SK-N-SH treated with all-trans-retinoic acid at 6 μM for 48 hours (cell line): ENCODE data around the gene FBXL22.

Experiments used
- ATAC-seq: fragments of 200-7000 bp; cut with Tn5 transposase; 3 replicates; pipeline ENCODE4 v1.9.1; 2020; ENCODE audit warnings: mild to moderate bottlenecking, moderate library complexity
- ARNTL ChIP-seq: fragments of 450-650 bp; formaldehyde crosslinking; IDR thresholded peaks from 2 replicates; pipeline ENCODE4 v1.5.0; 2020; ENCODE audit warnings: low read depth, mild to moderate bottlenecking, moderate library complexity, borderline replicate concordance
- BACH2 ChIP-seq: fragments of 250-450 bp; sonication (Bioruptor Pico); IDR thresholded peaks from 2 replicates; pipeline ENCODE4 v1.9.0; 2021; ENCODE audit warnings: mild to moderate bottlenecking, borderline replicate concordance
- CSDC2 ChIP-seq: fragments of 250-450 bp; sonication (Bioruptor Pico); IDR thresholded peaks from 2 replicates; pipeline ENCODE4 v1.5.0; 2020; ENCODE audit warnings: mild to moderate bottlenecking, moderate library complexity
- GLIS3 ChIP-seq: fragments of 250-450 bp; sonication (Bioruptor Pico); IDR thresholded peaks from 2 replicates; pipeline ENCODE4 v1.5.0; 2020; ENCODE audit warnings: mild to moderate bottlenecking, moderate library complexity
- ISL1 ChIP-seq: fragments of 250-450 bp; sonication (Bioruptor Pico); IDR thresholded peaks from 2 replicates; pipeline ENCODE4 v2.1.2; 2022; ENCODE audit warnings: mild to moderate bottlenecking, moderate library complexity
- OSR1 ChIP-seq: fragments of 250-450 bp; sonication (Bioruptor Pico); IDR thresholded peaks from 2 replicates; pipeline ENCODE4 v1.8.0; 2022; ENCODE audit warnings: moderate library complexity, mild to moderate bottlenecking, inconsistent platforms
- PPARA ChIP-seq: fragments of 250-450 bp; sonication (Bioruptor Pico); IDR thresholded peaks from 2 replicates; pipeline ENCODE4 v1.5.0; 2020; ENCODE audit warnings: mild to moderate bottlenecking, borderline replicate concordance
- SNAI2 ChIP-seq: fragments of 250-450 bp; sonication (Bioruptor Pico); IDR thresholded peaks from 2 replicates; pipeline ENCODE4 v1.5.0; 2020; ENCODE audit warnings: mild to moderate bottlenecking, moderate library complexity
- TCF4 ChIP-seq: fragments of 250-450 bp; sonication (Bioruptor Pico); IDR thresholded peaks from 2 replicates; pipeline ENCODE4 v1.8.0; 2021; ENCODE audit warnings: mild to moderate bottlenecking, moderate library complexity, borderline replicate concordance
- ZC3H10 ChIP-seq: fragments of 250-450 bp; sonication (Bioruptor Pico); IDR thresholded peaks from 2 replicates; pipeline ENCODE4 v1.5.1; 2021; ENCODE audit warnings: mild to moderate bottlenecking, moderate library complexity
- ZFP3 ChIP-seq: fragments of 250-450 bp; sonication (Bioruptor Pico); IDR thresholded peaks from 2 replicates; pipeline ENCODE4 v1.5.0; 2020; ENCODE audit warnings: mild to moderate bottlenecking, moderate library complexity
- ZNF565 ChIP-seq: fragments of 450-650 bp; formaldehyde crosslinking; conservative IDR thresholded peaks from 2 replicates; pipeline ENCODE4 v1.5.0; 2020; ENCODE audit warnings: low read depth, mild to moderate bottlenecking, moderate library complexity
- ZNF70 ChIP-seq: fragments of 450-650 bp; formaldehyde crosslinking; IDR thresholded peaks from 2 replicates; pipeline ENCODE4 v1.5.0; 2020; ENCODE audit warnings: mild to moderate bottlenecking, moderate library complexity
- ZNF8 ChIP-seq: fragments of 450-650 bp; formaldehyde crosslinking; IDR thresholded peaks from 2 replicates; pipeline ENCODE4 v1.5.0; 2020; ENCODE audit warnings: mild to moderate bottlenecking, moderate library complexity
- TF ChIP-seq, protein P1 (sequence below): fragments of 250-450 bp; sonication (Bioruptor Pico); IDR thresholded peaks from 2 replicates; pipeline ENCODE4 v1.5.0; 2020; ENCODE audit warnings: mild to moderate bottlenecking, moderate library complexity
- TF ChIP-seq, protein P2 (sequence below): fragments of 250-450 bp; sonication (Bioruptor Pico); IDR thresholded peaks from 2 replicates; pipeline ENCODE4 v1.8.0; 2021; ENCODE audit warnings: low read depth, mild to moderate bottlenecking, moderate library complexity, borderline replicate concordance
- TF ChIP-seq, protein P3 (sequence below): fragments of 250-450 bp; sonication (Bioruptor Pico); IDR thresholded peaks from 2 replicates; pipeline ENCODE4 v1.5.1; 2021; ENCODE audit warnings: mild to moderate bottlenecking, moderate library complexity
- TF ChIP-seq, protein P4 (sequence below): fragments of 250-450 bp; sonication (Bioruptor Pico); IDR thresholded peaks from 2 replicates; pipeline ENCODE4 v1.5.1; 2020; ENCODE audit warnings: low read depth, mild to moderate bottlenecking, moderate library complexity

Gene FBXL22

DNA sequence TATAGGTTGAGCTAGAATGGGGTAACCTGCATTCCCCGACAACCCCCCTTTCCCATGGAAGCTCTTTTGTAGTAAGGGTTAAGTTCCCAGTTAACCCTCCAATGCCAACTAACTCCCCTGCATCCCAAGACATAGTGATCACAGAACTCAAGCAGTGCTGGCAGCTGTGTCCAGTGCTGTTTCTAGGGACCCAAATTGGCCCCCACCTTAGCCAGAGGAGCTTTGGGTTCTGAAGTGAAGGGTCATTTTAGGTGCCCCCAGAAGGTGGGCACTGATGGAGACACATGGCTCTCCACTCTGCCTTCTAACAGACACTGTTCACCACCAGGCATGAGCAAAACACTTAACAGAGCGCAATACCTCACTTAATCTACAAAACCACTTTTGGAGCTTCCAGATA, 7.1 kb downstream of the FBXL22 start:
- no peak for ATAC-seq
- TF ChIP-seq SNAI2 (no peak), ISL1 (CRISPR knock-in tag) (no peak), ZC3H10 (CRISPR knock-in tag) (no peak), CSDC2 (CRISPR knock-in tag) (no peak), ZNF565 (no peak), ARNTL (CRISPR knock-in tag) (no peak), OSR1 (CRISPR knock-in tag) (no peak), GLIS3 (CRISPR knock-in tag) (no peak), BACH2 (CRISPR knock-in tag) (no peak), ZNF8 (no peak), ZFP3 (CRISPR knock-in tag) (no peak)
- TF ChIP-seq, protein P1, sequence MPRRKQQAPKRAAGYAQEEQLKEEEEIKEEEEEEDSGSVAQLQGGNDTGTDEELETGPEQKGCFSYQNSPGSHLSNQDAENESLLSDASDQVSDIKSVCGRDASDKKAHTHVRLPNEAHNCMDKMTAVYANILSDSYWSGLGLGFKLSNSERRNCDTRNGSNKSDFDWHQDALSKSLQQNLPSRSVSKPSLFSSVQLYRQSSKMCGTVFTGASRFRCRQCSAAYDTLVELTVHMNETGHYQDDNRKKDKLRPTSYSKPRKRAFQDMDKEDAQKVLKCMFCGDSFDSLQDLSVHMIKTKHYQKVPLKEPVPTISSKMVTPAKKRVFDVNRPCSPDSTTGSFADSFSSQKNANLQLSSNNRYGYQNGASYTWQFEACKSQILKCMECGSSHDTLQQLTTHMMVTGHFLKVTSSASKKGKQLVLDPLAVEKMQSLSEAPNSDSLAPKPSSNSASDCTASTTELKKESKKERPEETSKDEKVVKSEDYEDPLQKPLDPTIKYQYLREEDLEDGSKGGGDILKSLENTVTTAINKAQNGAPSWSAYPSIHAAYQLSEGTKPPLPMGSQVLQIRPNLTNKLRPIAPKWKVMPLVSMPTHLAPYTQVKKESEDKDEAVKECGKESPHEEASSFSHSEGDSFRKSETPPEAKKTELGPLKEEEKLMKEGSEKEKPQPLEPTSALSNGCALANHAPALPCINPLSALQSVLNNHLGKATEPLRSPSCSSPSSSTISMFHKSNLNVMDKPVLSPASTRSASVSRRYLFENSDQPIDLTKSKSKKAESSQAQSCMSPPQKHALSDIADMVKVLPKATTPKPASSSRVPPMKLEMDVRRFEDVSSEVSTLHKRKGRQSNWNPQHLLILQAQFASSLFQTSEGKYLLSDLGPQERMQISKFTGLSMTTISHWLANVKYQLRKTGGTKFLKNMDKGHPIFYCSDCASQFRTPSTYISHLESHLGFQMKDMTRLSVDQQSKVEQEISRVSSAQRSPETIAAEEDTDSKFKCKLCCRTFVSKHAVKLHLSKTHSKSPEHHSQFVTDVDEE = no peak
- TF ChIP-seq, protein P2, sequence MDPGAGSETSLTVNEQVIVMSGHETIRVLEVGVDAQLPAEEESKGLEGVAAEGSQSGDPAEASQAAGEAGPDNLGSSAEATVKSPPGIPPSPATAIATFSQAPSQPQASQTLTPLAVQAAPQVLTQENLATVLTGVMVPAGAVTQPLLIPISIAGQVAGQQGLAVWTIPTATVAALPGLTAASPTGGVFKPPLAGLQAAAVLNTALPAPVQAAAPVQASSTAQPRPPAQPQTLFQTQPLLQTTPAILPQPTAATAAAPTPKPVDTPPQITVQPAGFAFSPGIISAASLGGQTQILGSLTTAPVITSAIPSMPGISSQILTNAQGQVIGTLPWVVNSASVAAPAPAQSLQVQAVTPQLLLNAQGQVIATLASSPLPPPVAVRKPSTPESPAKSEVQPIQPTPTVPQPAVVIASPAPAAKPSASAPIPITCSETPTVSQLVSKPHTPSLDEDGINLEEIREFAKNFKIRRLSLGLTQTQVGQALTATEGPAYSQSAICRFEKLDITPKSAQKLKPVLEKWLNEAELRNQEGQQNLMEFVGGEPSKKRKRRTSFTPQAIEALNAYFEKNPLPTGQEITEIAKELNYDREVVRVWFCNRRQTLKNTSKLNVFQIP (CRISPR knock-in tag) = no peak
- TF ChIP-seq, protein P3, sequence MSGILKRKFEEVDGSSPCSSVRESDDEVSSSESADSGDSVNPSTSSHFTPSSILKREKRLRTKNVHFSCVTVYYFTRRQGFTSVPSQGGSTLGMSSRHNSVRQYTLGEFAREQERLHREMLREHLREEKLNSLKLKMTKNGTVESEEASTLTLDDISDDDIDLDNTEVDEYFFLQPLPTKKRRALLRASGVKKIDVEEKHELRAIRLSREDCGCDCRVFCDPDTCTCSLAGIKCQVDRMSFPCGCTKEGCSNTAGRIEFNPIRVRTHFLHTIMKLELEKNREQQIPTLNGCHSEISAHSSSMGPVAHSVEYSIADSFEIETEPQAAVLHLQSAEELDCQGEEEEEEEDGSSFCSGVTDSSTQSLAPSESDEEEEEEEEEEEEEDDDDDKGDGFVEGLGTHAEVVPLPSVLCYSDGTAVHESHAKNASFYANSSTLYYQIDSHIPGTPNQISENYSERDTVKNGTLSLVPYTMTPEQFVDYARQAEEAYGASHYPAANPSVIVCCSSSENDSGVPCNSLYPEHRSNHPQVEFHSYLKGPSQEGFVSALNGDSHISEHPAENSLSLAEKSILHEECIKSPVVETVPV (CRISPR knock-in tag) = no peak

DNA sequence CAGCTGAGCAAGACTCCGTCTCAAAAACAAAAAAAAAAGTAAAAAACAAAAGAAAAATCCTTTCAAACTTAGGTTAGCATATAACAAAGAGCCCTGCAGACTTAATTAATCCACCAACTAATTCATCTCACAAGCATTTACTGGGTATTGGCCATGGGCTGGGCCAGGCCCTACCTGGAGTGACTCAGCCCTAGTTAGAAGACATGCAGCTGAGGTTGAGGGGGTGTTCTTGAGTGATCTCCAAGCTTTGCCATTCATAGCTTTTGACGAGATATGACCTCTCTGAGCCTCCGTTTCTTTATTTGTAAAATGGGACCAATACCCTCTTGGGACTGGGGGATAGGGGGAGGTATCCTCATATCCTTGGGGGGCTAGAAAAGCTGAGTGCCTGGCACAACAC, 7.8 kb downstream of the FBXL22 start:
- no peak for ATAC-seq
- TF ChIP-seq, protein P4, sequence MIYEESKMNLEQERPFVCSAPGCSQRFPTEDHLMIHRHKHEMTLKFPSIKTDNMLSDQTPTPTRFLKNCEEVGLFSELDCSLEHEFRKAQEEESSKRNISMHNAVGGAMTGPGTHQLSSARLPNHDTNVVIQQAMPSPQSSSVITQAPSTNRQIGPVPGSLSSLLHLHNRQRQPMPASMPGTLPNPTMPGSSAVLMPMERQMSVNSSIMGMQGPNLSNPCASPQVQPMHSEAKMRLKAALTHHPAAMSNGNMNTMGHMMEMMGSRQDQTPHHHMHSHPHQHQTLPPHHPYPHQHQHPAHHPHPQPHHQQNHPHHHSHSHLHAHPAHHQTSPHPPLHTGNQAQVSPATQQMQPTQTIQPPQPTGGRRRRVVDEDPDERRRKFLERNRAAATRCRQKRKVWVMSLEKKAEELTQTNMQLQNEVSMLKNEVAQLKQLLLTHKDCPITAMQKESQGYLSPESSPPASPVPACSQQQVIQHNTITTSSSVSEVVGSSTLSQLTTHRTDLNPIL (CRISPR knock-in tag) = no peak
- no peak for TF ChIP-seq PPARA (CRISPR knock-in tag)

DNA sequence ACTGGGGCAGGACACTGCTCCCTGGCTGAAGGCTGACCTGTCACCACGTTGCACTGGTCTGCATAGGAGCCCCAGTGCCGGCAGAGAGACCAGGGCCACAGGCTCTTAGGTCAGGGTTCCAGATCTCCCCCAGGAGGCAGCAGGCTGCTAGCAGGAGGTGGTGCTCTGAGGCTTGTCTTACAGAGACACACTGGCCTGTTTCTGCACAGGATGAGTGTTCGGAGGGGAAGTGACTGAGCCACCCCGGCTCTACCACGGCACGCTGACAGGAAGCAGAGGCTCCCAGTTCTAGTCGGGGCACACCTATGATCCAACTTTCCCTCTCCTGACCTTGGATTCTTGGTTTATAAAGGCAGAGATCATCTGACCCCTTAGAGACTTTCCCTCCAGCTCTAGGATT, 8.6 kb downstream of the FBXL22 start:
- ATAC-seq = no peak
- TF ChIP-seq, protein P2 (CRISPR knock-in tag) = no peak

DNA sequence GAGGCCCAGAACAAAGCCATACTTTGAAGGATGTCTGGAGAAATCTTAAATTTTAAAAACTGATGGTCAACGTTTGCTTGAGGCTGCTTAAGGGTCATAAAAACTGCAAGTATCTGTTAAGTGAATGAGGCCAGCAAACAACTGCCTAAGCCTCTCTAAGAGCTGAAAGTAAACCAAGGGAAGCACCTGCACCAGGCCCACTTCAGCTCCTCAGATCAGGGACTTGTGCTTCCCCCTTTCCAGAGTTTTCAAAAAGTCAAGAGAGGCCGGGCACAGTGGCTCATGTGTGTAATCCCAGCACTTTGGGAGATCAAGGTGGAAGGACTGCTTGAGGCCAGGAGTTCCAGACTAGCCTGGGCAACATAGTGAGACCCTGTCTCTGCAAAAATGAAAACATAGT, 9.1 kb downstream of the FBXL22 start:
- no peak for ATAC-seq
- TF ChIP-seq, protein P4 (CRISPR knock-in tag) = no peak
- TF ChIP-seq ARNTL (CRISPR knock-in tag) (no peak), SNAI2 (no peak), CSDC2 (CRISPR knock-in tag) (no peak), ZNF8 (no peak), OSR1 (CRISPR knock-in tag) (no peak)
- TF ChIP-seq, all 23 proteins: peak for 0

DNA sequence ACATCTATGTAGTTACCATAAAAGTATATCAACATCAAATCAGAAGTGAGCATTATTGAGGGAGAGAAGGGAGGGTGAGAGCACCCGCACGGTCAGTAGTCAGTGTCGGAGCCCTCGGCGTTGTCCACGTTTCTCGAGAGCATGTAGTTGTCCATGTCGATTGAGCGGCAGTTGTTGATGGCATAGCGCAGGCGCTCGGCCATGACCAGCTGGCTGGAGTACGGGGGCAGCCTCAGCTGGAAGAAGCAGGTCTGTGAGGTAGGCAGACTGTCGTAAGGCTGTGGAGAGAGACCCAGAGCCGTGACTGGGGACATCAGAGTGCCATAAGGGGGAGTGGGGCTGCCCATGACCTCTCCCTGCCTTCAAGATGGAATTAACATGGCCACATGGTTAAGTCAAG, 11.8 kb downstream of the FBXL22 start:
- ATAC-seq = no peak
- TF ChIP-seq ZC3H10 (CRISPR knock-in tag) (no peak), ZNF70 (CRISPR knock-in tag) (no peak), TCF4 (no peak), ZNF565 (no peak)
- TF ChIP-seq, protein P2 (CRISPR knock-in tag) = no peak
- TF ChIP-seq, all 23 proteins: peak for 0
